K562 treated with DMSO at 1 percent for 12 hours (cell line): ENCODE data around the gene SLC26A5. TPM values are rescaled to one million over a fixed set of nuclear protein-coding genes. Genes with fewer than 3 reads are reported as not detected.

Experiments
- total RNA-seq: library from RNA; unstranded; fragments of 300-600 nt; gene quantifications from 2 replicates; pipeline ENCODE4 v1.2.3, GENCODE V29; 2022; ENCODE audit not compliant: insufficient read depth

Gene SLC26A5
- total RNA-seq = not detected in 2 replicates

GRCh38 chr7:103446049-103446520 lies at the start of gene SLC26A5:
Gene SLC26A5 (minus strand): TSS chr7:103446207. CDS start chr7:103421514, 24,693 bp downstream.

GRCh38 chr7:103347507-103348267 lies 98.3 kb downstream of the SLC26A5 start, which contains the start of gene PSMC2:
Gene PSMC2 (plus strand): TSS chr7:103347643. CDS start chr7:103347712, 69 bp downstream.

GRCh38 chr7:103344453-103345149 lies 101.4 kb downstream of the SLC26A5 start, which contains the start of gene DNAJC2:
Gene DNAJC2 (minus strand): TSS chr7:103344767. CDS start chr7:103344622, 145 bp downstream.

Other genes with a start within 250 kb of the SLC26A5 start
- 92.5 and 148 TPM in 2 replicates for gene PMPCB, start 148.8 kb downstream of the SLC26A5 start, total RNA-seq
- 22.4 and 44.3 TPM in 2 replicates for gene DNAJC2, start 101.4 kb downstream of the SLC26A5 start, total RNA-seq
- 287 and 301 TPM in 2 replicates for gene PSMC2, start 98.6 kb downstream of the SLC26A5 start, total RNA-seq